ENCODE results near the gene RGS8.

Gene RGS8

GRCh38 chr1:182668521-182669054 is 15.8 kb downstream of the RGS8 start:
- no peaks in the 10 kb centered on the region for H3K79me1 ChIP-seq (replicated peaks; ENCODE audit: low read length, poor library complexity, severe bottlenecking)
- H3K4me2 ChIP-seq (ENCODE audit: low read length, poor library complexity, severe bottlenecking) = no peak overlapping the region
- H2AK5ac ChIP-seq (ENCODE audit: low read length, severe bottlenecking) = no peak overlapping the region
- no peak for DNase-seq
- no peak overlapping the region for H3K4me3 ChIP-seq (ENCODE audit: insufficient read depth in 1 of 2, low read depth in 1 of 2, low read length in 2 of 2)
- H2BK120ac ChIP-seq (ENCODE audit: low read depth, low read length) = no peak overlapping the region
- H2BK12ac ChIP-seq (ENCODE audit: low read length in 2 of 2) = peak overlapping the region in 1 of 2 experiments; percentile 32
- H3K9me3 ChIP-seq (ENCODE audit: control insufficient read depth, low read length) = no peaks in the 10 kb centered on the region
- no peaks in the 10 kb centered on the region for H3K4me1 ChIP-seq (ENCODE audit: control insufficient read depth, insufficient read depth, low read depth, low read length)
- H2AFZ ChIP-seq (ENCODE audit: low read depth, low read length) = no peak overlapping the region
- H2BK5ac ChIP-seq (ENCODE audit: low read depth, low read length, poor library complexity, severe bottlenecking) = no peak overlapping the region
- no peak overlapping the region for H3K4ac ChIP-seq (ENCODE audit: low read depth in 1 of 2, low read length in 2 of 2)
- no peak overlapping the region for H3K27ac ChIP-seq (ENCODE audit: low read length, poor library complexity, severe bottlenecking)
- no peak overlapping the region for H3K23ac ChIP-seq (ENCODE audit: low read length in 2 of 2)
- H3K36me3 ChIP-seq (ENCODE audit: control insufficient read depth in 1 of 2, insufficient read depth in 2 of 2, low read depth in 1 of 2, low read length in 2 of 2) = no peaks in the 10 kb centered on the region
- no peak overlapping the region for H3K14ac ChIP-seq (ENCODE audit: low read length in 2 of 2)
- H2BK15ac ChIP-seq (ENCODE audit: low read depth, poor library complexity, severe bottlenecking) = no peak overlapping the region
- no peak overlapping the region for H4K91ac ChIP-seq (ENCODE audit: low read length)
- peaks cover 11 to 28% of the 10 kb centered on the region in 2 experiments for H3K27me3 ChIP-seq (ENCODE audit: control insufficient read depth in 1 of 2, insufficient read depth in 1 of 2, low read length in 2 of 2)
- no peak overlapping the region for H3K9ac ChIP-seq (ENCODE audit: low read length)
- H3K18ac ChIP-seq (ENCODE audit: low read depth in 1 of 2, low read length in 2 of 2) = no peak overlapping the region
- 76% methylated on average over 11 of the region's 11 CpGs for WGBS
- no peak overlapping the region for H4K8ac ChIP-seq (ENCODE audit: low read length)

DNA sequence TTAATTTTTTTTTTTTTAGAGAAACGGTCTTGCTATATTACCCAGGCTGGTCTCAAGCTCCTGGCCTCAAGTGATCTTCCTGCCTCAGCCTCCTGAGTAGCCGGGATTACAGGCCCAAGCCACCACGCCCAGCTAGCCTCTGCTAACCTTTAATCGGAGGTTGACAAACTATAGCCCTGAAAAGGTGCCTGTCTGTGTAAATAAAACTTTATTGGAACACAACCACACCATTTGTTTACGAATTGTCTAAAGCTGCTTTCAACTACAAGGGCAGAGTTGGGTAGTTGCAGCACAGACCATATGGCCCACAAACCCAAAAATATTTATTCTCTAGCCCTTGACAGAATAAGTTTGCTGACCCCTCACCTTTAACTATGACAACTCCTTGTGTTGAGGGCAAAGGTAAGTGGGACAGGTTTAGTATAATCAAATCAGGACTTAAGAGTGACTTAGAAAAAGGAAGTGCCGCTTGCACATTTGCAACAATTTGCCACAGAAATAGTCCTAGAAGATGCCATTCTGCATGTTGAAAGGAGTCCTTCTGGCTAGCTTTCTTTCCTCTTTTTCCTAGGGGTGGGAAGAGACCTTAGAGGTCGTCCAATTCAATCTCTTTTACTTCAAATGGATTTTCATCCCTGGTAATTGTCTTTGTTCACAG is 16.4 kb downstream of the RGS8 start:
- peaks cover 11 to 26% of the 10 kb centered on the region in 2 experiments for H3K27me3 ChIP-seq (ENCODE audit: control insufficient read depth in 1 of 2, insufficient read depth in 1 of 2, low read length in 2 of 2)
- H2BK5ac ChIP-seq (ENCODE audit: low read depth, low read length, poor library complexity, severe bottlenecking) = no peak overlapping the region
- no peak overlapping the region for H2BK12ac ChIP-seq (ENCODE audit: low read length in 2 of 2)
- H4K91ac ChIP-seq (ENCODE audit: low read length) = no peak overlapping the region
- no peak overlapping the region for H2AK5ac ChIP-seq (ENCODE audit: low read length, severe bottlenecking)
- no peak overlapping the region for H3K4me3 ChIP-seq (ENCODE audit: insufficient read depth in 1 of 2, low read depth in 1 of 2, low read length in 2 of 2)
- H3K4me2 ChIP-seq (ENCODE audit: low read length, poor library complexity, severe bottlenecking) = no peak overlapping the region
- H2AFZ ChIP-seq (ENCODE audit: low read depth, low read length) = no peak overlapping the region
- H3K4me1 ChIP-seq (ENCODE audit: control insufficient read depth, insufficient read depth, low read depth, low read length) = no peaks in the 10 kb centered on the region
- no peak overlapping the region for H3K4ac ChIP-seq (ENCODE audit: low read depth in 1 of 2, low read length in 2 of 2)
- H3K23ac ChIP-seq (ENCODE audit: low read length in 2 of 2) = no peak overlapping the region
- no peak overlapping the region for H3K14ac ChIP-seq (ENCODE audit: low read length in 2 of 2)
- H3K79me1 ChIP-seq (replicated peaks; ENCODE audit: low read length, poor library complexity, severe bottlenecking) = no peaks in the 10 kb centered on the region
- no peak overlapping the region for H2BK120ac ChIP-seq (ENCODE audit: low read depth, low read length)
- no peaks in the 10 kb centered on the region for H3K9me3 ChIP-seq (ENCODE audit: control insufficient read depth, low read length)
- H3K36me3 ChIP-seq (ENCODE audit: control insufficient read depth in 1 of 2, insufficient read depth in 2 of 2, low read depth in 1 of 2, low read length in 2 of 2) = no peaks in the 10 kb centered on the region
- no peak overlapping the region for H3K27ac ChIP-seq (ENCODE audit: low read length, poor library complexity, severe bottlenecking)
- no peak for DNase-seq
- no peak overlapping the region for H3K9ac ChIP-seq (ENCODE audit: low read length)
- 96% methylated on average over 6 of the region's 7 CpGs for WGBS
- H2BK15ac ChIP-seq (ENCODE audit: low read depth, poor library complexity, severe bottlenecking) = no peak overlapping the region
- H3K18ac ChIP-seq (ENCODE audit: low read depth in 1 of 2, low read length in 2 of 2) = no peak overlapping the region
- no peak overlapping the region for H4K8ac ChIP-seq (ENCODE audit: low read length)

- Histone ChIP-seq H2AK5ac (ENCODE audit: low read length, severe bottlenecking) (no peak overlapping the region), H3K9ac (ENCODE audit: low read length) (no peak overlapping the region), H4K91ac (ENCODE audit: low read length) (no peak overlapping the region), H3K4ac (ENCODE audit: low read depth in 1 of 2, low read length in 2 of 2) (no peak overlapping the region), H2BK5ac (ENCODE audit: low read depth, low read length, poor library complexity, severe bottlenecking) (no peak overlapping the region), H2BK12ac (ENCODE audit: low read length in 2 of 2) (no peak overlapping the region), H3K18ac (ENCODE audit: low read depth in 1 of 2, low read length in 2 of 2) (no peak overlapping the region), H3K4me3 (ENCODE audit: insufficient read depth in 1 of 2, low read depth in 1 of 2, low read length in 2 of 2) (no peak overlapping the region), H3K14ac (ENCODE audit: low read length in 2 of 2) (no peak overlapping the region), H4K8ac (ENCODE audit: low read length) (no peak overlapping the region), H3K4me1 (ENCODE audit: control insufficient read depth, insufficient read depth, low read depth, low read length) (no peaks in the 10 kb centered on the region), H3K27me3 (ENCODE audit: control insufficient read depth in 1 of 2, insufficient read depth in 1 of 2, low read length in 2 of 2) (peaks cover 0 to 25% of the 10 kb centered on the region in 2 experiments), H2BK120ac (ENCODE audit: low read depth, low read length) (no peak overlapping the region), H3K4me2 (ENCODE audit: low read length, poor library complexity, severe bottlenecking) (no peak overlapping the region), H2BK15ac (ENCODE audit: low read depth, poor library complexity, severe bottlenecking) (no peak overlapping the region), H3K9me3 (ENCODE audit: control insufficient read depth, low read length) (no peaks in the 10 kb centered on the region), H3K23ac (ENCODE audit: low read length in 2 of 2) (no peak overlapping the region), H2AFZ (ENCODE audit: low read depth, low read length) (no peak overlapping the region), H3K36me3 (ENCODE audit: control insufficient read depth in 1 of 2, insufficient read depth in 2 of 2, low read depth in 1 of 2, low read length in 2 of 2) (no peaks in the 10 kb centered on the region), H3K79me1 (replicated peaks; ENCODE audit: low read length, poor library complexity, severe bottlenecking) (no peaks in the 10 kb centered on the region), H3K27ac (ENCODE audit: low read length, poor library complexity, severe bottlenecking) (no peak overlapping the region)
- 50% methylated on average over 9 of the region's 9 CpGs for WGBS
- peak; percentile 5 for DNase-seq
These were observed 17.7 kb downstream of the RGS8 start for GRCh38 chr1:182666706-182667105.

DNA sequence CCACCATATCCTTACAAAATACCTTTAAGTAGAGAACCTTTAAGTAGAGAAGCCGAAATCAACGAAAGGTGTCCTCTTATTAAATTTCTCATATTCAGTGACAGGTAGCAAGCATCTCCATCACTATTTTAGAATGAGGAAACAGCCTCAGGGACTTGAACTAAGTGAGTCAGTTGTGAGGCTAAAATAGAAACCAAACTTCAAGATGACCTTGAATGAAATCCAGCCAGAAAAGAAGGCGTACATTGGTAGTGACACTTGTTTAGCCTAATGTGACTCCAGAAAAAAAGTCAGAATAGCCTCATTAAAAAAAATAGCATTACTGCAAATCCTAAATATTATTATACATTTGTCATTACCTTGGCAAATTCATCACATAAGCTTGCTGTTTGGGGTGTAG is 20.1 kb downstream of the RGS8 start:
- H3K4me3 ChIP-seq (ENCODE audit: insufficient read depth in 1 of 2, low read depth in 1 of 2, low read length in 2 of 2) = no peak overlapping the region
- H3K36me3 ChIP-seq (ENCODE audit: control insufficient read depth in 1 of 2, insufficient read depth in 2 of 2, low read depth in 1 of 2, low read length in 2 of 2) = no peaks in the 10 kb centered on the region
- no peak overlapping the region for H4K8ac ChIP-seq (ENCODE audit: low read length)
- H3K27ac ChIP-seq (ENCODE audit: low read length, poor library complexity, severe bottlenecking) = no peak overlapping the region
- H2BK15ac ChIP-seq (ENCODE audit: low read depth, poor library complexity, severe bottlenecking) = no peak overlapping the region
- no peak overlapping the region for H3K4ac ChIP-seq (ENCODE audit: low read depth in 1 of 2, low read length in 2 of 2)
- no peak for DNase-seq
- H4K91ac ChIP-seq (ENCODE audit: low read length) = no peak overlapping the region
- H3K79me1 ChIP-seq (replicated peaks; ENCODE audit: low read length, poor library complexity, severe bottlenecking) = no peaks in the 10 kb centered on the region
- no peak overlapping the region for H3K9ac ChIP-seq (ENCODE audit: low read length)
- no peak overlapping the region for H2BK12ac ChIP-seq (ENCODE audit: low read length in 2 of 2)
- H3K4me1 ChIP-seq (ENCODE audit: control insufficient read depth, insufficient read depth, low read depth, low read length) = no peaks in the 10 kb centered on the region
- no peak overlapping the region for H3K18ac ChIP-seq (ENCODE audit: low read depth in 1 of 2, low read length in 2 of 2)
- H3K23ac ChIP-seq (ENCODE audit: low read length in 2 of 2) = no peak overlapping the region
- WGBS = 100% methylated on average over 2 of the region's 3 CpGs
- H2BK5ac ChIP-seq (ENCODE audit: low read depth, low read length, poor library complexity, severe bottlenecking) = no peak overlapping the region
- H3K9me3 ChIP-seq (ENCODE audit: control insufficient read depth, low read length) = no peaks in the 10 kb centered on the region
- no peak overlapping the region for H2AK5ac ChIP-seq (ENCODE audit: low read length, severe bottlenecking)
- H3K14ac ChIP-seq (ENCODE audit: low read length in 2 of 2) = no peak overlapping the region
- H2BK120ac ChIP-seq (ENCODE audit: low read depth, low read length) = no peak overlapping the region
- H3K4me2 ChIP-seq (ENCODE audit: low read length, poor library complexity, severe bottlenecking) = no peak overlapping the region
- H2AFZ ChIP-seq (ENCODE audit: low read depth, low read length) = no peak overlapping the region
- peaks cover 0 to 24% of the 10 kb centered on the region in 2 experiments for H3K27me3 ChIP-seq (ENCODE audit: control insufficient read depth in 1 of 2, insufficient read depth in 1 of 2, low read length in 2 of 2)

Measured in mesenchymal stem cell (in vitro differentiated cells and primary cell).